ENCODE results near the gene TRIP12.
"Not testable (repeated sequence)": the region's sequence is repeated elsewhere in the genome, so short reads cannot be mapped to it uniquely, and the experiment has no call there.

The TRIP12 gene

GRCh38 chr2:229752970-229753729 is 168.7 kb downstream of the TRIP12 start:
- FAIRE-seq, result no peak

- no peak for FAIRE-seq
Measured at GRCh38 chr2:229749779-229750178, 172.0 kb downstream of the TRIP12 start.

GRCh38 chr2:229748950-229749349 is 172.9 kb downstream of the TRIP12 start:
- FAIRE-seq, result no peak

- not testable (repeated sequence) for FAIRE-seq
Measured at GRCh38 chr2:229742691-229743090, 179.1 kb downstream of the TRIP12 start.

GRCh38 chr2:229740279-229740678 is 181.5 kb downstream of the TRIP12 start:
- FAIRE-seq, result no peak

- no peak for FAIRE-seq
Measured at GRCh38 chr2:229738024-229738625, 183.7 kb downstream of the TRIP12 start.

- FAIRE-seq, result no peak
Measured at GRCh38 chr2:229734410-229734809, 187.4 kb downstream of the TRIP12 start.

- FAIRE-seq, result no peak
Measured at GRCh38 chr2:229733611-229734245, 188.1 kb downstream of the TRIP12 start.

- FAIRE-seq, result no peak
Measured at GRCh38 chr2:229732897-229733296, 188.9 kb downstream of the TRIP12 start.

GRCh38 chr2:229731916-229732315 is 189.9 kb downstream of the TRIP12 start:
- no peak for FAIRE-seq

- no peak for FAIRE-seq
Measured at GRCh38 chr2:229731363-229731762, 190.4 kb downstream of the TRIP12 start.

GRCh38 chr2:229728370-229728769 is 193.4 kb downstream of the TRIP12 start:
- no peak for FAIRE-seq

GRCh38 chr2:229726643-229727042 is 195.2 kb downstream of the TRIP12 start:
- no peak for FAIRE-seq

GRCh38 chr2:229725716-229726574 is 195.9 kb downstream of the TRIP12 start:
- FAIRE-seq, result no peak

GRCh38 chr2:229723192-229723591 is 198.6 kb downstream of the TRIP12 start:
- not testable (repeated sequence) for FAIRE-seq

- FAIRE-seq, result no peak
Measured at GRCh38 chr2:229719926-229720647, 201.7 kb downstream of the TRIP12 start.

GRCh38 chr2:229718057-229718456 is 203.8 kb downstream of the TRIP12 start:
- no peak for FAIRE-seq

GRCh38 chr2:229715895-229716507 is 205.8 kb downstream of the TRIP12 start:
- FAIRE-seq, result no peak

- no peak for FAIRE-seq
Measured at GRCh38 chr2:229714736-229715541, 206.9 kb downstream of the TRIP12 start.

GRCh38 chr2:229714080-229714735 is 207.6 kb downstream of the TRIP12 start, which contains the start of gene DNER:
DNER (minus strand) TSS chr2:229714555; CDS start chr2:229714423, 132 bp downstream.
- no peak for FAIRE-seq
